Transverse colon (tissue), 4 donors: ENCODE data around the gene PLCL2. TPM values are rescaled to one million over a fixed set of nuclear protein-coding genes. Genes with fewer than 3 reads are reported as not detected.
"Not testable (repeated sequence)": the region's sequence is repeated elsewhere in the genome, so short reads cannot be mapped to it uniquely, and the experiment has no call there.

Source experiments
- DNase-seq: peaks from one replicate; pipeline ENCODE4 v3.0.0-alpha.2; 2019
- H3K27ac ChIP-seq, 4 donors: fragments of 200-600 bp; sonication (generic); 2 replicates each; pipeline ENCODE4 v1.5.1; 2016 to 2018; ENCODE audit warnings: inconsistent platforms in 4 of 4
- H3K27me3 ChIP-seq: fragments of 200-600 bp; sonication (generic); 2 replicates; pipeline ENCODE4 v1.5.1; 2017; ENCODE audit warnings: inconsistent platforms
- H3K36me3 ChIP-seq, 4 donors: fragments of 200-600 bp; sonication (generic); 2 replicates each; pipeline ENCODE4 v1.5.1; 2017 to 2019; ENCODE audit warnings: inconsistent platforms in 4 of 4
- H3K4me1 ChIP-seq, 4 donors: fragments of 200-600 bp; sonication (generic); 2 replicates each; pipeline ENCODE4 v1.5.1; 2017 to 2020; ENCODE audit warnings: inconsistent platforms in 4 of 4
- H3K4me3 ChIP-seq, 4 donors: fragments of 200-600 bp; sonication (generic); 1 replicate in 1 of 4; 2 replicates in 3 of 4; pipeline versions ENCODE4 v1.5.1 to v1.6.1; 2017 to 2019; ENCODE audit warnings: inconsistent platforms in 4 of 4
- H3K9me3 ChIP-seq, 2 donors: fragments of 200-600 bp; sonication (generic); 2 replicates each; pipeline ENCODE4 v1.5.1; 2017 to 2019; ENCODE audit warnings: inconsistent platforms in 2 of 2
- EP300 ChIP-seq: sonication (generic); formaldehyde crosslinking; IDR thresholded peaks from one replicate; pipeline ENCODE4 v1.6.1; 2017; ENCODE audit warnings: antibody characterized with exemption, low read depth
- POLR2A ChIP-seq: fragments of 450-650 bp; IDR thresholded peaks from one replicate; pipeline ENCODE4 v1.6.1; 2016; ENCODE audit warnings: antibody characterized with exemption, mild to moderate bottlenecking, moderate library complexity
- POLR2AphosphoS5 ChIP-seq, 3 donors: sonication (generic); formaldehyde crosslinking; IDR thresholded peaks; one replicate each; pipeline ENCODE4 v1.6.1; 2016; ENCODE audit warnings: antibody characterized with exemption in 3 of 3
- WGBS, 2 donors: methylation state at CpG; one replicate each; pipeline ENCODE4 v1.1.5; 2018; ENCODE audit warnings: low coverage in 1 of 2; 5-methylcytosine and 5-hydroxymethylcytosine counted together
- in situ Hi-C, 4 donors: fragments of 200-750 bp; cut with MboI; loops; one replicate each; pipeline versions ENCODE4 v1.15.0 to v1.15.1; 2017; ENCODE audit warnings: low sequenced_read_pairs in 3 of 4, low pct_ligation_motif_present in 1 of 4, low pct_unique_long_range_greater_than_20kb in 1 of 4
- intact Hi-C: fragments of 100-400 bp; cut with DNase I; formaldehyde crosslinking; loops from one replicate; pipeline ENCODE4 v1.15.1; 2023; ENCODE audit warnings: low total_unique reads
- total RNA-seq, 4 donors: library from RNA; depleted of rRNA; stranded (reverse); fragments of >200 nt; gene quantifications; one replicate each; pipeline ENCODE4 v1.1.0, GENCODE V29; 2016
- TF ChIP-seq, protein P1 (sequence below), 5 experiments: fragments of 200-600 bp in 3 of 5; fragments of 450-650 bp in 2 of 5; sonication (generic) in 3 of 5; IDR thresholded peaks; 1 replicate in 2 of 5; 2 replicates in 3 of 5; pipeline ENCODE4 v1.5.1; 2016 to 2017; ENCODE audit warnings: antibody characterized with exemption in 5 of 5, inconsistent platforms in 3 of 5, mild to moderate bottlenecking in 2 of 5, moderate library complexity in 1 of 5

Gene PLCL2
- total RNA-seq, 4 donors from 2014 or later = 17.2 to 41.4 (median 35.9) TPM

- H3K27ac ChIP-seq = no peak overlapping the region
- no peaks in the 10 kb centered on the region for H3K27me3 ChIP-seq
- TF ChIP-seq POLR2AphosphoS5 (IDR thresholded peaks at IDR 0.05) = no peak
- TF ChIP-seq, protein P1, sequence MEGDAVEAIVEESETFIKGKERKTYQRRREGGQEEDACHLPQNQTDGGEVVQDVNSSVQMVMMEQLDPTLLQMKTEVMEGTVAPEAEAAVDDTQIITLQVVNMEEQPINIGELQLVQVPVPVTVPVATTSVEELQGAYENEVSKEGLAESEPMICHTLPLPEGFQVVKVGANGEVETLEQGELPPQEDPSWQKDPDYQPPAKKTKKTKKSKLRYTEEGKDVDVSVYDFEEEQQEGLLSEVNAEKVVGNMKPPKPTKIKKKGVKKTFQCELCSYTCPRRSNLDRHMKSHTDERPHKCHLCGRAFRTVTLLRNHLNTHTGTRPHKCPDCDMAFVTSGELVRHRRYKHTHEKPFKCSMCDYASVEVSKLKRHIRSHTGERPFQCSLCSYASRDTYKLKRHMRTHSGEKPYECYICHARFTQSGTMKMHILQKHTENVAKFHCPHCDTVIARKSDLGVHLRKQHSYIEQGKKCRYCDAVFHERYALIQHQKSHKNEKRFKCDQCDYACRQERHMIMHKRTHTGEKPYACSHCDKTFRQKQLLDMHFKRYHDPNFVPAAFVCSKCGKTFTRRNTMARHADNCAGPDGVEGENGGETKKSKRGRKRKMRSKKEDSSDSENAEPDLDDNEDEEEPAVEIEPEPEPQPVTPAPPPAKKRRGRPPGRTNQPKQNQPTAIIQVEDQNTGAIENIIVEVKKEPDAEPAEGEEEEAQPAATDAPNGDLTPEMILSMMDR (IDR thresholded peaks at IDR 0.05) = no peak
- no peak for TF ChIP-seq POLR2A
- no peak for TF ChIP-seq EP300
- H3K4me3 ChIP-seq = no peak overlapping the region
- in situ Hi-C loops = no loop called here
- no peaks in the 10 kb centered on the region for H3K4me1 ChIP-seq
- intact Hi-C loops = no loop called here
- 76 to 89% methylated on average over 1 of the region's 1 CpG for WGBS, 2 donors
- H3K36me3 ChIP-seq = no peaks in the 10 kb centered on the region
- no peaks in the 10 kb centered on the region for H3K9me3 ChIP-seq
- DNase-seq = no peak
These were observed 218.8 kb downstream of the PLCL2 start for GRCh38 chr3:17103579-17103978.

- H3K27ac ChIP-seq, H3K36me3 ChIP-seq, H3K4me3 ChIP-seq, H3K9me3 ChIP-seq, H3K4me1 ChIP-seq, DNase-seq, H3K27me3 ChIP-seq, in situ Hi-C loops, intact Hi-C loops: not testable (repeated sequence)
- WGBS, 2 donors = 83 to 95% methylated on average over 3 to 5 of the region's 5 CpGs
These were observed 222.0 kb downstream of the PLCL2 start for GRCh38 chr3:17106801-17107200.

DNA sequence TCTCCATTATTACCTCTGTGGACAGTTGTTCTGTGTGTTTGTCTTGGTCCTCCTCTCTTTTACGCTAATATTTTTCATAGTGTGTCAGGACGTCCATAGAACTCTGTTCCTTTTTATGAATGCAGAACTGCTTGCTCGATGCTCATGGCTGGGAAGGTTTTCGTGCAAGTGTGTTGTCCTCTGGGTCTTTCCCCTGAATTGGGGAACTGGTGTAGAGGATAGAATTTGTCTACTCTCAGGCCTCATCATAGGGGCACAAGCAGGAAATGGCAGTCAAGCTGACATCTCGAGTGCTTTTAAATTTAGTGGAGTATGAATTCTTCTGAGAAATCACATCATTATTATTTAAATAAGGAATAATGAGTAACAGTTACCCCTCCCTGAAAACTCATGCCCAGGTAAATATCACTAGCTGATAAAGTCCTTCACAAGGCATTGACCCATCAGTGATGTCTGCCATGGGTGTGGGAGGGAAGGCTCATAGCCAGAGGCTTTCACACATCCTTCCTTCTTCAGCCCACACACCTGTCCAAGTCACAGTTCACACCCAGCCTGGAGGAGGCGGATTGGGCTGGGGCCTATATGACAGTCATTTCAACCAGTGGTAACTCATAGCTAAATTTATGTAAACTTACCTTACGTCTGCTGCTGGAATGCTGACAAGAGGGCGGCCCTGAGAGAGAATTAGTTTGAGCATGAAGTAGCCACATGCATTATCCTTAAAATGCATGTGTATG, 226.1 kb downstream of the PLCL2 start:
- in situ Hi-C loops (no loop called here), intact Hi-C loops (no loop called here)
- H3K36me3 ChIP-seq = no peaks in the 10 kb centered on the region
- 64 to 100% methylated on average over 1 to 8 of the region's 8 CpGs for WGBS, 2 donors
- no peaks in the 10 kb centered on the region for H3K9me3 ChIP-seq
- no peak overlapping the region for H3K4me3 ChIP-seq
- DNase-seq = no peak
- TF ChIP-seq POLR2AphosphoS5 (IDR thresholded peaks at IDR 0.05) = no peak
- no peak for TF ChIP-seq POLR2A
- TF ChIP-seq EP300 = no peak
- TF ChIP-seq, protein P1 (IDR thresholded peaks at IDR 0.05) = no peak
- no peaks in the 10 kb centered on the region for H3K4me1 ChIP-seq
- no peaks in the 10 kb centered on the region for H3K27me3 ChIP-seq
- H3K27ac ChIP-seq = no peak overlapping the region

- Histone ChIP-seq H3K27me3 (no peaks in the 10 kb centered on the region), H3K4me1 (no peaks in the 10 kb centered on the region), H3K27ac (no peak overlapping the region), H3K9me3 (no peaks in the 10 kb centered on the region), H3K4me3 (no peak overlapping the region), H3K36me3 (no peaks in the 10 kb centered on the region)
- intact Hi-C loops (no loop called here), in situ Hi-C loops (no loop called here)
- WGBS, 2 donors = 76 to 77% methylated on average over 3 of the region's 3 CpGs
- no peak for DNase-seq
- TF ChIP-seq EP300 = no peak
These were observed 226.8 kb downstream of the PLCL2 start for GRCh38 chr3:17111586-17111985.

DNA sequence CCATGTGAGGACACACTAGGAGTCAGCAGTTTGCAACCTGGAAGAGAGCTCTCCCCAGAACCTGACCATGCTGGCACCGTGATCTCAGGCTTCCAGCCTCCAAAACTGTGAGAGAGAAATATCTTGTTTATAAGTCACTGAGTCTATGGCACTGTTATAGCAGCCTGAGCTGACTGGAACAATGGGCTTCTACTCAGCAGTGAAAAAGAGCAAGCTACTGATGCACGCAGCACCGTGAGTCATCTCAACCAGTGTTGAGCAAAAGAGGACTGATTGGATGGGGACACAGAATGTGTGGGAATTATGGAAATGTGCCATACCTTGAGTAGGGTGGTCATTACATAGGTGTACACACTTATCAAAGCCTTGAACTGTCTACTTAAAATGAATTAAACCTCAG, 230.4 kb downstream of the PLCL2 start:
- intact Hi-C loops (no loop called here), in situ Hi-C loops (no loop called here)
- no peak overlapping the region for H3K4me3 ChIP-seq
- DNase-seq = no peak
- no peaks in the 10 kb centered on the region for H3K27me3 ChIP-seq
- H3K4me1 ChIP-seq = no peaks in the 10 kb centered on the region
- no peaks in the 10 kb centered on the region for H3K36me3 ChIP-seq
- H3K27ac ChIP-seq = no peak overlapping the region
- TF ChIP-seq, protein P1 (IDR thresholded peaks at IDR 0.05) = no peak
- TF ChIP-seq EP300 (no peak), POLR2A (no peak), POLR2AphosphoS5 (IDR thresholded peaks at IDR 0.05) (no peak)
- H3K9me3 ChIP-seq = no peaks in the 10 kb centered on the region
- WGBS, 2 donors = 96 to 100% methylated on average over 2 to 3 of the region's 3 CpGs
